Astrocyte (in vitro differentiated cells and primary cell): ENCODE measurements around the gene GDF3. TPM values are rescaled to one million over a fixed set of nuclear protein-coding genes. Genes with fewer than 3 reads are reported as not detected.

Experiments used
- DNase-seq: peaks from one replicate; pipeline ENCODE4 v3.0.0-alpha.2; 2010; ENCODE audit warnings: low read depth
- FAIRE-seq: peaks from 2 replicates; lab custom pipeline; 2011; peaks lifted over from hg19 to GRCh38; lab: Jason Lieb, UNC
- H2AFZ ChIP-seq: 2 replicates; pipeline ENCODE4 v1.6.0; 2012; ENCODE audit warnings: low read depth, low read length, inconsistent platforms
- H3K27ac ChIP-seq: 2 replicates; pipeline ENCODE4 v1.5.1; 2011; ENCODE audit warnings: low read depth, low read length, inconsistent platforms
- H3K27me3 ChIP-seq: 2 replicates; pipeline ENCODE4 v1.6.0; 2011; ENCODE audit warnings: low read length, inconsistent platforms; ENCODE audit not compliant: insufficient read depth
- H3K36me3 ChIP-seq: 2 replicates; pipeline ENCODE4 v1.5.1; 2011; ENCODE audit warnings: low read length, inconsistent platforms; ENCODE audit not compliant: insufficient read depth
- H3K4me1 ChIP-seq: 2 replicates; pipeline ENCODE4 v1.5.1; 2011; ENCODE audit warnings: low read length, inconsistent platforms; ENCODE audit not compliant: insufficient read depth
- H3K4me2 ChIP-seq: 2 replicates; pipeline ENCODE4 v1.6.0; 2012; ENCODE audit warnings: low read length, inconsistent platforms
- H3K4me3 ChIP-seq: 2 replicates; pipeline ENCODE4 v1.5.1; 2011; ENCODE audit warnings: low read depth, mild to moderate bottlenecking, low read length, inconsistent platforms; ENCODE audit not compliant: insufficient read depth
- H3K79me2 ChIP-seq: 2 replicates; pipeline ENCODE4 v1.6.0; 2012; ENCODE audit warnings: mild to moderate bottlenecking, low read length, inconsistent platforms; ENCODE audit not compliant: insufficient read depth
- H3K9ac ChIP-seq: 2 replicates; pipeline ENCODE4 v1.6.0; 2012; ENCODE audit warnings: mild to moderate bottlenecking, low read length, inconsistent platforms
- H3K9me3 ChIP-seq: 2 replicates; pipeline ENCODE4 v1.5.1; 2012; ENCODE audit warnings: low read depth, mild to moderate bottlenecking, low read length, inconsistent platforms; ENCODE audit not compliant: insufficient read depth
- H4K20me1 ChIP-seq: 2 replicates; pipeline ENCODE4 v1.6.0; 2012; ENCODE audit warnings: low read length, inconsistent platforms; ENCODE audit not compliant: insufficient read depth
- H3K27ac Mint-ChIP-seq: one replicate; pipeline ENCODE4 v1.8.0; 2021; ENCODE audit warnings: mild to moderate bottlenecking, mixed read lengths; ENCODE audit not compliant: unreplicated experiment
- H3K27me3 Mint-ChIP-seq: one replicate; pipeline ENCODE4 v1.8.0; 2021; ENCODE audit warnings: low read depth, mixed read lengths; ENCODE audit not compliant: unreplicated experiment
- H3K36me3 Mint-ChIP-seq: one replicate; pipeline ENCODE4 v1.8.0; 2021; ENCODE audit warnings: low read depth, mixed read lengths; ENCODE audit not compliant: unreplicated experiment
- H3K4me1 Mint-ChIP-seq: one replicate; pipeline ENCODE4 v1.8.0; 2021; ENCODE audit warnings: low read depth, mixed read lengths; ENCODE audit not compliant: unreplicated experiment
- H3K4me3 Mint-ChIP-seq: one replicate; pipeline ENCODE4 v1.8.0; 2021; ENCODE audit warnings: mild to moderate bottlenecking, moderate library complexity, mixed read lengths; ENCODE audit not compliant: unreplicated experiment
- H3K9me3 Mint-ChIP-seq: one replicate; pipeline ENCODE4 v1.8.0; 2021; ENCODE audit warnings: mild to moderate bottlenecking, mixed read lengths; ENCODE audit not compliant: unreplicated experiment
- CTCF ChIP-seq: IDR thresholded peaks from 2 replicates; pipeline ENCODE4 v1.5.1; 2011; ENCODE audit warnings: low read depth, mild to moderate bottlenecking, inconsistent platforms, low read length, moderate library complexity; ENCODE audit not compliant: insufficient read depth
- EZH2 ChIP-seq: IDR thresholded peaks from 2 replicates; pipeline ENCODE4 v1.6.1; 2012; ENCODE audit warnings: mild to moderate bottlenecking, low read length, inconsistent platforms; ENCODE audit not compliant: insufficient read depth
- total RNA-seq: library from RNA; stranded (reverse); gene quantifications from 2 replicates; pipeline ENCODE4 v1.2.1, GENCODE V29; 2021

GDF3 gene
- total RNA-seq, 1 donor from 2014 or later, result not detected

GRCh38 chr12:7681535-7681934 lies 14.0 kb downstream of the GDF3 start:
- Histone ChIP-seq H3K9ac (no peak overlapping the region), H3K4me3 (no peak overlapping the region), H3K4me1 (no peaks in the 10 kb centered on the region), H4K20me1 (no peaks in the 10 kb centered on the region), H3K36me3 (no peaks in the 10 kb centered on the region), H3K27ac (no peak overlapping the region), H3K9me3 (no peaks in the 10 kb centered on the region), H3K27me3 (no peaks in the 10 kb centered on the region), H3K79me2 (no peaks in the 10 kb centered on the region), H3K4me2 (no peak overlapping the region), H2AFZ (no peak overlapping the region)
- DNase-seq (no peak), FAIRE-seq (no peak)
- Mint-ChIP-seq H3K4me3 (no peak overlapping the region), H3K27me3 (no peaks in the 10 kb centered on the region), H3K4me1 (no peaks in the 10 kb centered on the region), H3K27ac (no peak overlapping the region), H3K9me3 (no peaks in the 10 kb centered on the region), H3K36me3 (no peaks in the 10 kb centered on the region)
- no peak for TF ChIP-seq EZH2
- no peak for TF ChIP-seq CTCF

- FAIRE-seq (no peak), DNase-seq (no peak)
- Histone ChIP-seq H3K4me3 (no peak overlapping the region), H3K9me3 (no peaks in the 10 kb centered on the region), H3K79me2 (no peaks in the 10 kb centered on the region), H2AFZ (no peak overlapping the region), H3K4me1 (no peaks in the 10 kb centered on the region), H3K9ac (no peak overlapping the region), H3K36me3 (no peaks in the 10 kb centered on the region), H3K4me2 (no peak overlapping the region), H3K27me3 (no peaks in the 10 kb centered on the region), H3K27ac (no peak overlapping the region), H4K20me1 (no peaks in the 10 kb centered on the region)
- no peaks in the 10 kb centered on the region for H3K36me3 Mint-ChIP-seq
- no peak overlapping the region for H3K4me3 Mint-ChIP-seq
- no peak for TF ChIP-seq CTCF
- no peak for TF ChIP-seq EZH2
- no peaks in the 10 kb centered on the region for H3K9me3 Mint-ChIP-seq
- H3K27me3 Mint-ChIP-seq, result no peaks in the 10 kb centered on the region
- H3K4me1 Mint-ChIP-seq, result no peaks in the 10 kb centered on the region
- no peak overlapping the region for H3K27ac Mint-ChIP-seq
Observed at GRCh38 chr12:7679251-7680045, 16.1 kb downstream of the GDF3 start.

- Mint-ChIP-seq H3K36me3 (no peaks in the 10 kb centered on the region), H3K4me1 (no peaks in the 10 kb centered on the region), H3K9me3 (no peaks in the 10 kb centered on the region), H3K27me3 (no peaks in the 10 kb centered on the region), H3K4me3 (no peak overlapping the region), H3K27ac (no peak overlapping the region)
- FAIRE-seq (no peak), DNase-seq (no peak)
- Histone ChIP-seq H3K27ac (no peak overlapping the region), H3K4me2 (no peak overlapping the region), H3K79me2 (no peaks in the 10 kb centered on the region), H4K20me1 (no peaks in the 10 kb centered on the region), H3K4me3 (no peak overlapping the region), H3K9ac (no peak overlapping the region), H3K9me3 (no peaks in the 10 kb centered on the region), H3K27me3 (no peaks in the 10 kb centered on the region), H3K36me3 (no peaks in the 10 kb centered on the region), H3K4me1 (no peaks in the 10 kb centered on the region), H2AFZ (no peak overlapping the region)
- no peak for TF ChIP-seq CTCF
- TF ChIP-seq EZH2, result no peak
Observed at GRCh38 chr12:7678744-7679143, 16.8 kb downstream of the GDF3 start.
